HG03066 (cell line): ENCODE measurements around the gene CIAO2A.
A peak's percentile ranks its signal among the peaks of the same experiment; 100 is the strongest.
"Not testable (repeated sequence)": the region's sequence is repeated elsewhere in the genome, so short reads cannot be mapped to it uniquely, and the experiment has no call there.

Experiments used
- ATAC-seq: cut with Tn5 transposase; IDR thresholded peaks from one replicate; pipeline ENCODE4 v1.9.1; 2021; ENCODE audit warnings: low read depth; ENCODE audit not compliant: unreplicated experiment

Gene CIAO2A

GRCh38 chr15:64112073-64112772 lies 18.6 kb upstream of the CIAO2A start:
- no peak for ATAC-seq

- no peak for ATAC-seq
These were observed 18.0 kb upstream of the CIAO2A start for GRCh38 chr15:64111679-64112050.

- peak; percentile 60 for ATAC-seq
These were observed 17.5 kb upstream of the CIAO2A start for GRCh38 chr15:64110950-64111678.

DNA sequence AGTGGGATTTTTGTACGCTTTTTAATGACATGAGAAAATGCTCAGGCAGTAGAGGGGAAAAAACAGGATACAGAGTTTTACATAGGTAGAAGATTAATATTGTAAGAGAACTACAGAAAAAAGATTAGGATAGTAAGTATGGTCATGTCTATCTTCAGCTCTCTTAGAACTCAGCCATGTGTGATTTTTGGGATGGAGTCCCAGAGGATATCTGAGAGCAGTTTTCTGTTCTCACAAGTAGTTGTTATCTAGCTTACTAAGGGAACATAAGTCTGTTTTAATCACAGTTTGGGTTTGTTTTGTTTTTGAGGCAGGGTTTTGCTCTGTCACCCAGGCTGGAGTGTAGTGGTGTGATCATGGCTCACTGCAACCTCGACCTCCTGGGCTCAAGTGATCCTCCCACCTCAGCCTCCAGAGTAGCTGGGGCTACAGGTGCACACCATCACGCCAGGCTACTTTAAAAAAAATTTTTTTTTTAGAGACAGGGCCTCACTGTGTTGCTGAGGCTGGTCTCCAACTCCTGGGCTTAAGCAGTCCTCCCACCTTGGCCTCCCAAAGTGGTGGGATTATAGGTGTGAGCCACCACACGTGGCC lies 16.6 kb upstream of the CIAO2A start:
- not testable (repeated sequence) for ATAC-seq

- no peak for ATAC-seq
These were observed 13.7 kb upstream of the CIAO2A start for GRCh38 chr15:64107337-64107736.

DNA sequence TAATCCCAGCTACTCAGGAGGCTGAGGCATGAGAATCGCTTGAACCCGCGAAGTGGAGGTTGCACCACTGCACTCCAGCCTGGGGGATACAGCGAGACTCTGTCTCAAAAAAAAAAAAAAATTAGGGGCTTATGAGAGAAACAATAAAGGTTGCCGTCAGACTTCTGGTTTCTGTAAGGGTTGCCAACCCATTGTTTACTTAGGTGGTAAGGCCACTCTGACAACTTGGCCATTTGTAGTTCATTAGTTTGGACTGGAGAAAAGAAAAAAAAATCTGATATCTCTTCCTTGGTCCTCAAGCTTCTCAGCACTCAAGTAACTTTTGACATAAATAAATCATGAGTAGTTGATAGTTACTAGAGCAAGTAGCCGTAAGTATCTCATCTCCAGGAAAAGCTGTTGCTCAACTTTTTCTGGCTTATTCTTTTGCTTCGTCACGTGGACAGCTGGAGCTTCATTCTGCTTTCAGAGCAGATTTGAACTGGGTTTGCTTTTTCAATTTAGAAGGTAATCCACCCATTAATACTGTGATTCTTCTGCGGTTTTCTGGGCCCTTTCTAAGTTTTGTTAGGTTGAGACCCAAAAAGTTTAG lies 11.6 kb upstream of the CIAO2A start:
- ATAC-seq: no peak

DNA sequence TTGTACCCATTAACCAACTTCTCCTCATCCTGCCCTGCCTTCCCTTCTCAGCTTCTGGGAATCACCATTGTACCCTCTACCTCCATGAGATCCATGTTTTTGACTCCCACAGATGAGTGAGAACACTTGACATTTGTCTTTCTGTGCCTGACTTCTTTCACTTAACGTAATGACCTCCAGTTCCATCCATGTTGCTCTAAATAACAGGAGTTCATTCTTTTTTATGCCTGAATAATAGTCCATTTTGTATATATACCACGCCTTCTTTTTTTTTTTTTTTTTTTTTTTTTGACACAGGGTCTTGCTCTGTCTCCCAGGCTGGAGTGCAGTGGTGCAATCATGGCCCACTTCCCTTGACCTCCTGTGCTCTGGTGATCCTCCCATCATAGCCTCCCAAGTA lies 8.9 kb upstream of the CIAO2A start:
- no peak for ATAC-seq

- no peak for ATAC-seq
These were observed 7.3 kb upstream of the CIAO2A start for GRCh38 chr15:64100958-64101357.

GRCh38 chr15:64099379-64099778 lies 5.7 kb upstream of the CIAO2A start:
- no peak for ATAC-seq

DNA sequence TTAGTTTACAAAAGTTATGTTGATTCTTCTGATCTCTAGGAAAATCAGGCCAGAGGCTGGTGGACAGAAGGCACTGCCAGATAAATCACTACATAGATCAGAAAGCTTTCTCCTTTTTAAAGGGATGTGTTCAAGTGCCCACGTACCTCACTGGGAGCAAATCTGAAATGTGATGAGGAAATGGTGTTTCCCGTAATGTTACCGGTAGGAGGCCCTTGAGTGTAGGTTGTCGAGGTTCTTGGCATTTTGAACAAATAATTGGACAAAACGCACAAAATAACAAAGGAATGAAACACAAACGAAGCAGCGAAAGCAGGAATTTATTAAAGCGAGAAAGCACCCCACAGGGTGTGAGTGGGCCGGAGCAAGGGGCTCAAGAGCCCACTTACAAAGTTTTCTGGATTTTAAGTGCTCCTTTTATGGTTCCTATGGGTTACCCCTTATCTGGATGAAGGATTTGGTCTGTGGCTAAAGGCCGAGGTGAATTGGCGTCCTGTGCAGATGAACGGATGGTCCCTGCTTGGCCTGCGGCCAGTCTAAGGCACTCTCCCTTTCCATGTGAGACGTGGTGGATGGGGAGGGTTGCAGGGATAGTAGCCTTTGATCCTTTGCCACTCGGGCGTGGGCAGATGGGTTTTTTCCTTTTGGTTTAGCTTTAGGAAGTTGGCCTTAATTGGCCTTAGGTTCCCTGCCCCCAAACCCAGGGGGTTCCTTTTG lies 3.2 kb upstream of the CIAO2A start:
- ATAC-seq: no peak

DNA sequence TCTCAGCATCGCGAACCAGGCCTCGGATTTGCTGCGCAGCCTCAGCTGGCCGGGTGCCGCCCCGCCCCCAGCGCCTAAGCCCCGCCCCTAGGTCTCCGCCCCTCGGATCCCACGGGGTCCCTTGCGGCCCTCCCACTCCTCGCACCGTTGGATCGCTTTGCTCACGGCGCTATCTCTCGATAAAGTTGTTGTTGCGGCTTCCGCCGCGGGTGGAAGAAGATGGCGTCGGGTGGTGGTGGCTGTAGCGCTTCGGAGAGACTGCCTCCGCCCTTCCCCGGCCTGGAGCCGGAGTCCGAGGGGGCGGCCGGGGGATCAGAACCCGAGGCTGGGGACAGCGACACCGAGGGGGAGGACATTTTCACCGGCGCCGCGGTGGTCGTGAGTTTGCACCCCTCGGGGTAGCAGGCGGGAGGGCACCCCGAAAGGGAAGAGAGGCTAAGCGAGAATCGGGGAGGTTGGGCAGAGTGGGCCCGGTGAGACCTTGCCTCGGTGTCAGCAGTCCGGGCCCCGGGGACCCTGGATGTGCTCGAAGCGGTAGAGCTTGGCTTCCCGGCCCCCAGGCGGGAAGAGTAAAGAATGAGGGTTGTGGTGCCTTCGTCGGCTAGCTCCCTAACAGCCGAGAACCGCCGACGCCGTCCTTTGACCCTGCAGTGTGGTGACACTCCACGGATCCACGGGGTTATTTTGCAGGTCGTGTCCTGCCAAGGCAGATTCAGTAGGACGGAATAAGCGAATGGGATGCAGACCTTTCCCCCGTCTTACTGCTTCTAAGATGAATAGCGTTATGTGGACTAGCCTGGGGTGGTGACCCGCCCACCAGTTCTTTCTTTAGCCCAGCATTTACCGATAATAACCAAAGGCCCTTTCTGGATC lies 2.4 kb upstream of the CIAO2A start, which contains the start of gene SNX1:
SNX1 (plus strand) TSS at position 188 of the 873 bp plus-strand sequence; CDS start at position 220, 32 bp downstream.
- ATAC-seq: peak; percentile 52

DNA sequence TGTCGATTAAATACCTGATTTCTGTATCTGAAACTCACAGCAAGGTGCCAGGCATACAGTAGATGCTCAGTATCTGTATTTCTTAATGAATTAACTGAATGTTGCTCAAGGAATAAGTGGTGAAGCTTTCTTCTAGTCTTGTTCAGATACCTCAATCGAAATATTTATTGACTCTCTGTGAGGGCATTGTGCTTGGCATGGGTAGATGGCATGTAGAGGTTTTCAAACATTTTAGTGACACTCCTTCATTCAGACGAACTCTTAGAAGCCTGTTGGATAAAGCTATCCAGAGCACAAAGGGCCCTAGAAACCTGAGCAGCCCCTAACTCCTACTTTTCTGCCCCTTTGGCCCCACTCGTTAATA lies 1.8 kb upstream of the CIAO2A start:
- ATAC-seq: no peak

GRCh38 chr15:64092864-64093626 lies 593 bp downstream of the CIAO2A start:
- ATAC-seq: no peak

GRCh38 chr15:64092075-64092820 lies 1.4 kb downstream of the CIAO2A start:
- no peak for ATAC-seq

DNA sequence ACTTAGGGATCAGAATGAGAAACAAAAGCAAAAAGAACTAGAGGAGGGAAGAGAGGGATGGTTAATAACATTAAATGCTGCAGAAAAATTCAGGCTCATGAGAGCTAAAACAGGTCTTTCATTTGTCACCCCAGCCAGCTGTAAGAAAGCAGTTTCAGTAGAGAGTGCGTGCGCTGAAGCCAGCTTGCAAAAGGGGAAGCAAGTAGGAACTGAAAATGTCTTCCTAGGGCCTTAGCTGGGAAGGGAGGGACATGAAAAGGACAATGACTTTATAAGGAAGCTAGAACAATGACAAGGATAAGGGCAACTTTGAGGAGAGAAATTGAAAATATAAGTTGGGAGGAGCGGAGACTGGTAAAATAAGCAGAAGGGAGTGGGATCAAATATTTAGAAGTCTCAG lies 3.1 kb downstream of the CIAO2A start:
- no peak for ATAC-seq

DNA sequence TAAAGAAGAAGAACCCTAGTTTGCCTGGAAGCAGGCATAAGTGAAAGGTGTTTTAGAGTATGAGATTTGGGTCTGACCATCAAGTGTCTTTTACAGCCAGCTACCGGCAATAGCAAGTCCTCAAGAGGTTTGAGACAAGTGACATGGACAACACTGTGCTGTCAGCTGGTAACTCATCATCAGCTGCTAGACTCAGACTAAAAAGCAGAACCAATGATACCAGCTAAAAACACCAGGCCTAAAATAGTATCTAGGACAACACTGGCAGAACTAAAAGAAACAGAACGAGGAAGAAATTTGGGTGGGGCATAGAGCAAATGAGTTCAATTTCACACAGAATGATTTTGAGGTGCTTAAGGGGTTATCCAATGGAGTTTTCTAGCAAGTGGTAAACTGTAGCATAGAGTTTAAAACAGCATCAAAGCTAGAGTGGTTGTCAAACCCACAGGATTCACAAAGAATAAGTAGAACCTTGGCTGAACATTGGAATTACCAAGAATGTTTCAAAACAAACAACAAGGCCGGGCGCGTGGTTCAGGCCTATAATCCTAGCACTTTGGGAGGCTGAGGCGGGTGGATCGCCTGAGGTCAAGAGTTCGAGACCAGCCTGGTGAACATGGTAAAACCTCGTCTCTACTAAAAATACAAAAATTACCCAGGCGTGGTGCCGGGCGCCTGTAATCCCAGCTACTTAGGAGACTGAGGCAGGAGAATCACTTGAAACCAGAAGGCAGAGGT lies 3.9 kb downstream of the CIAO2A start:
- ATAC-seq: no peak

- no peak for ATAC-seq
These were observed 10.9 kb downstream of the CIAO2A start for GRCh38 chr15:64082757-64083156.

DNA sequence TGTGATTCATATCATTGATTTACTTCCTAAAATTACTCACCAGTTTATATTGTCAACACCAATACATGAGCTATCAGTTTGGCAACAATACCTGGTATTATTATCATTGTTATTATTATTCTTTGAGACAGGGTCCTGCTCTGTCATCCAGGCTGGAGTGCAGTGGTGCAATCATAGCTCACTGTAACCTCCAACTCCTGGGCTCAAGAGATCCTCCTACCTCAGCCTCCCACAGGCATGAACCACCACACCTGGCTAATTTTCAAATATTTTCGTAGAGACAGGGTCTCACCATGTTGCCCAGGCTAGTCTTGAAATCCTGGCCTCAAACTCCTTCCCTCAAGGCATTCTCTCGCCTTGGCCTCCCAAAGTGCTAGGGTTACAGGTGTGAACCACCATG lies 20.1 kb downstream of the CIAO2A start:
- not testable (repeated sequence) for ATAC-seq
